ENCODE measurements around the gene GPR3. TPM values are rescaled to one million over a fixed set of nuclear protein-coding genes. Genes with fewer than 3 reads are reported as not detected.

GPR3 gene
- under 1 TPM; 0.51 to 0.58 TPM for total RNA-seq
- 1 to 10 TPM; 1.3 to 1.8 TPM for polyA plus RNA-seq
- long read RNA-seq, donor 1 = 0 reads
- long read RNA-seq, donor 2 = 0 reads
- long read RNA-seq, donor 3 = 0 reads
- long read RNA-seq, donor 4, partial matches to known transcripts = 0 of 2 reads
- long read RNA-seq, donor 4, other reads (novel, unspliced or antisense) = 0 of 2 reads
- long read RNA-seq, donor 5, partial matches to known transcripts = 0 of 2 reads
- long read RNA-seq, donor 5, other reads (novel, unspliced or antisense) = 0 of 2 reads

- Histone ChIP-seq H3K9ac (ENCODE audit: insufficient read depth in 1 of 2, low read length in 2 of 2) (peak within 1 kb of the TSS; percentile 45 to 49), H3K27me3 (ENCODE audit: control insufficient read depth in 3 of 3, insufficient read depth in 3 of 3, low read length in 2 of 3) (no peaks in the 10 kb centered on the region), H3K27ac (ENCODE audit: low read depth in 1 of 2, low read length in 1 of 2) (peak within 1 kb of the TSS; percentile 69 to 82), H3K36me3 (ENCODE audit: control insufficient read depth in 4 of 4, insufficient read depth in 4 of 4, low read length in 4 of 4) (no peaks in the 10 kb centered on the region), H3K4me3 (no peak within 1 kb of the TSS), H3K4me1 (ENCODE audit: control insufficient read depth in 5 of 5, insufficient read depth in 5 of 5, low read length in 5 of 5) (peaks cover 0 to 20% (median 12%) of the 10 kb centered on the region in 5 donors), H3K9me3 (ENCODE audit: control insufficient read depth in 4 of 4, insufficient read depth in 3 of 4, low read length in 3 of 4) (peaks cover 0 to 2% (median 0%) of the 10 kb centered on the region in 4 donors)
- peak; percentile 89 to 93 (median 91) for DNase-seq
- TF ChIP-seq CTCF (IDR thresholded peaks at IDR 0.05; ENCODE audit: control extremely low read depth, extremely low read depth) = peak; percentile 30
- 2 to 3% methylated on average over 65 to 69 of the region's 69 CpGs for WGBS, 2 donors
- ATAC-seq (ENCODE audit: insufficient read depth, low FRiP score) = peak; percentile 87
Observed at GRCh38 chr1:27392096-27392777, at the start of gene GPR3. GPR3 (plus strand) TSS chr1:27392622; CDS start chr1:27393799, 1,177 bp downstream.

DNA sequence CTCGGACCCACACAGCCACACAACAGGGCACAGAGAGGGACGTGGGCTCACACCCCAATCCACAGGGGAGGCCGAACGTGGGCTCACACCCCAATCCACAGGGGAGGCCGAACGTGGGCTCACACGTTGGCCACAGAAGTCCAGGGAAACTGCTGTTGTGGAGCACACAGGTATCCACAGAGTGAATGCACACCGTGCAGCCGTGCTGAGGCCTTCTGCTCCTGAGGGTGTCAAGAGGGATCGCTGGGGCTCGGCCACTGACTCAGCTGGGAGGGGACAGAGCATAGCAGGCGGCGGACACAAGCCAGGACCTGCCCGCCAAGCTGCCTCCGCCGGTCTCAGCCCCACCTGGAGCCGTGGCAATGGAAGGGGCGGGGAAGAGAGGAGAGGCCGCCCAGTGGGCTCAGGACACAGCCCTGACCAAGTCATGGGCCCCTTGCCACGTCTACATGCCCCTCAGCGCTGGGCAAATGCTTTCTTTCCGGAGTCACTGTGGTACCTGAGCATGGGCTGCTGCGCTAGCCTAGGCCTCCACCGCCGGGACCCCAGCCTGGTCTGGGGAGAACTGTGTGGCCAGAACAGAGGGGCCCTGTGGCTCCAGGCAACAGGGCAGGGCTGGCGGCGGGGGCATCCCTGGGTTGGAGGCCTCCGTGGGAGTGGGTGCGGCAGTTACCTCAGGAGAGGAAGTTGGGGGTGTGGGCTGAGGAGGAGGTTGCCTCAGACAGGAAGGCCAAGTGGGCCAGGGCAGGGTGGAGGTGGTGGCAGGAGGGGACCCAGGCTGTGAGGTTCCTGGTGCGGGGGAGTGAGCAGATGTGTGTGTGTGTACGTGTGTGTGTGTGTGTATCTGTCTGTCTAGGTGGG is 49.4 kb upstream of the GPR3 start:
- peak; percentile 46 for ATAC-seq (ENCODE audit: insufficient read depth, low FRiP score)

DNA sequence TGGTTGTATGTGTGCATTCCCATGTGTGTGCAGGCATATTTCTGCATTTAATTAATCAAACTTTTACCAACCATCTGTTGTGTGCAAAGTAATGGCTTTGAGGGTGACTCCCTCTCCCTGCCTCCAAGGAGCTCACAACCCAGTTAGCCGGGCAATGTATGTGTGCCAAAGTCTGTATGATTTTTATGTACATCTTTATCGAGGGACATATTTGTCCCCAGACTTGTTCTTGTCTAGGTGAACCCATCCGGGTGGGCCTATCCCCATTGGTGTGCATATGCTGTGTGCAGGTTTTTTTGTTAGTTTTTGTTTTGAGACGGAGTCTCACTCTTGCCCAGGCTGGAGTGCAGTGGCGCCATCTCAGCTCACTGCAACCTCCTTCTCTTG is 48.8 kb upstream of the GPR3 start:
- ATAC-seq (ENCODE audit: insufficient read depth, low FRiP score) = no peak
- DNase-seq = no peak
- 37 to 54% methylated on average over 5 of the region's 5 CpGs for WGBS, 2 donors

More for the DNA sequence above, 49.4 kb upstream of the GPR3 start:
- H3K9me3 ChIP-seq (ENCODE audit: control insufficient read depth in 4 of 4, insufficient read depth in 3 of 4, low read length in 3 of 4) = no peaks in the 10 kb centered on the region
- no peaks in the 10 kb centered on the region for H3K27me3 ChIP-seq (ENCODE audit: control insufficient read depth in 3 of 3, insufficient read depth in 3 of 3, low read length in 2 of 3)
- peak overlapping the region in 1 of 2 donors; percentile 87 for H3K27ac ChIP-seq (ENCODE audit: low read depth in 1 of 2, low read length in 1 of 2)
- DNase-seq = no peak
- H3K4me1 ChIP-seq (ENCODE audit: control insufficient read depth in 5 of 5, insufficient read depth in 5 of 5, low read length in 5 of 5) = peaks cover 0 to 9% (median 4%) of the 10 kb centered on the region in 5 donors
- 22 to 36% methylated on average over 31 of the region's 31 CpGs for WGBS, 2 donors
- peak overlapping the region in 1 of 2 donors; percentile 16 for H3K9ac ChIP-seq (ENCODE audit: insufficient read depth in 1 of 2, low read length in 2 of 2)
- peak overlapping the region; percentile 22 for H3K4me3 ChIP-seq
- peaks cover 0 to 3% (median 0%) of the 10 kb centered on the region in 4 donors for H3K36me3 ChIP-seq (ENCODE audit: control insufficient read depth in 4 of 4, insufficient read depth in 4 of 4, low read length in 4 of 4)
- no peak for TF ChIP-seq CTCF (IDR thresholded peaks at IDR 0.05; ENCODE audit: control extremely low read depth, extremely low read depth)

More for the DNA sequence above, 48.8 kb upstream of the GPR3 start:
- Histone ChIP-seq H3K27me3 (ENCODE audit: control insufficient read depth in 3 of 3, insufficient read depth in 3 of 3, low read length in 2 of 3) (peaks cover 0 to 1% (median 0%) of the 10 kb centered on the region in 3 donors), H3K4me1 (ENCODE audit: control insufficient read depth in 5 of 5, insufficient read depth in 5 of 5, low read length in 5 of 5) (peaks cover 0 to 9% (median 4%) of the 10 kb centered on the region in 5 donors), H3K9ac (ENCODE audit: insufficient read depth in 1 of 2, low read length in 2 of 2) (no peak overlapping the region), H3K9me3 (ENCODE audit: control insufficient read depth in 4 of 4, insufficient read depth in 3 of 4, low read length in 3 of 4) (no peaks in the 10 kb centered on the region), H3K36me3 (ENCODE audit: control insufficient read depth in 4 of 4, insufficient read depth in 4 of 4, low read length in 4 of 4) (peaks cover 0 to 2% (median 0%) of the 10 kb centered on the region in 4 donors), H3K27ac (ENCODE audit: low read depth in 1 of 2, low read length in 1 of 2) (peak overlapping the region in 1 of 2 donors; percentile 87), H3K4me3 (no peak overlapping the region)
- TF ChIP-seq CTCF (IDR thresholded peaks at IDR 0.05; ENCODE audit: control extremely low read depth, extremely low read depth) = no peak
